ENCODE data around the gene ATXN10. TPM values are rescaled to one million over a fixed set of nuclear protein-coding genes. Genes with fewer than 3 reads are reported as not detected.

The ATXN10 gene
- total and polyA plus RNA-seq, 10 of the 15 experiments (the other 5 are each of a cell fraction or from before 2014, with no cell fraction given), result 29.2 to 249 (median 146) TPM

DNA sequence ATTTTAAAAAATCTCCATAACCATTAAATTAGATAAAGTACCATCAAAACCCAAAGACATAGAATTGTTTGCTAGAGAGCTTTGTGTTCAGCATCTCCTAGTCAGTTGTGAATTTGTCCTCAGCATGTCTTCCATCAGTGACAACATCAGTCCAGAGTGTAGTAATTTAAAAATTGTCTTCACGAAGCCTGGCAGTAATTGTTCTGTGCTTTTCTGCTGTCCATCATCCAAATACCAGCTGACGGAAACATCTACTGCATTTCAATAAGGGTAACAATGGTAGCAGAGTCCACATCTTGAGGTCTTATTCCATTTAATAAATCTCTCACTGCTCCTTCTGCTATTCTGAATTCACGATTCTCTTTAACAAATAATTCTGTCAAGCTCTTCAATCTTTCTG lies 121.5 kb downstream of the ATXN10 start:
- H3K9ac ChIP-seq (ENCODE audit: control insufficient read depth, insufficient read depth, low read length), result no peak overlapping the region
- H3K4me3 ChIP-seq, result no peak overlapping the region
- TF ChIP-seq, protein P1, sequence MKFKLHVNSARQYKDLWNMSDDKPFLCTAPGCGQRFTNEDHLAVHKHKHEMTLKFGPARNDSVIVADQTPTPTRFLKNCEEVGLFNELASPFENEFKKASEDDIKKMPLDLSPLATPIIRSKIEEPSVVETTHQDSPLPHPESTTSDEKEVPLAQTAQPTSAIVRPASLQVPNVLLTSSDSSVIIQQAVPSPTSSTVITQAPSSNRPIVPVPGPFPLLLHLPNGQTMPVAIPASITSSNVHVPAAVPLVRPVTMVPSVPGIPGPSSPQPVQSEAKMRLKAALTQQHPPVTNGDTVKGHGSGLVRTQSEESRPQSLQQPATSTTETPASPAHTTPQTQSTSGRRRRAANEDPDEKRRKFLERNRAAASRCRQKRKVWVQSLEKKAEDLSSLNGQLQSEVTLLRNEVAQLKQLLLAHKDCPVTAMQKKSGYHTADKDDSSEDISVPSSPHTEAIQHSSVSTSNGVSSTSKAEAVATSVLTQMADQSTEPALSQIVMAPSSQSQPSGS (IDR thresholded peaks at IDR 0.05; ENCODE audit: low read length), result no peak
- TF ChIP-seq STAT1 (conservative IDR thresholded peaks at IDR 0.05) (no peak), ZNF622 (IDR thresholded peaks at IDR 0.05) (no peak), GABPA (IDR thresholded peaks at IDR 0.05; ENCODE audit: low read depth) (no peak), SMC3 (IDR thresholded peaks at IDR 0.05; ENCODE audit: borderline replicate concordance, low read length) (no peak), HDGF (IDR thresholded peaks at IDR 0.05) (no peak)
- TF ChIP-seq, protein P2, sequence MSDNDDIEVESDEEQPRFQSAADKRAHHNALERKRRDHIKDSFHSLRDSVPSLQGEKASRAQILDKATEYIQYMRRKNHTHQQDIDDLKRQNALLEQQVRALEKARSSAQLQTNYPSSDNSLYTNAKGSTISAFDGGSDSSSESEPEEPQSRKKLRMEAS (IDR thresholded peaks at IDR 0.05; ENCODE audit: low read depth, low read length), result no peak
- ATAC-seq (no peak), FAIRE-seq (no peak), DNase-seq (ENCODE audit: low read depth, low spot score) (no peak)
- intact Hi-C loops (cut with micrococcal nuclease; ENCODE audit: unreplicated experiment), result no loop called here
- RAD21 ChIA-PET (ENCODE audit: unreplicated experiment), result no interaction called here
- H3K4me2 ChIP-seq (ENCODE audit: control insufficient read depth, insufficient read depth), result no peak overlapping the region
- SMC1A ChIA-PET (ENCODE audit: uncharacterized antibody, unreplicated experiment), result interaction anchor here (0.9 to 1.0 kb wide), 2 partner anchors 15 to 16 kb away, joined by 3 read pairs; no protein-coding TSS in a partner anchor
- POLR2A ChIA-PET, result no interaction called here
- in situ Hi-C loops (cut with MboI), result no loop called here
- H3K27ac ChIP-seq (ENCODE audit: control insufficient read depth, insufficient read depth), result no peak overlapping the region
- peaks cover 14% of the 10 kb centered on the region for H3K9me3 ChIP-seq (replicated peaks; ENCODE audit: control insufficient read depth, insufficient read depth, low read length)
- H3K79me2 ChIP-seq (ENCODE audit: control insufficient read depth, insufficient read depth, low read length), result no peaks in the 10 kb centered on the region
- CTCF ChIA-PET, result interaction anchor here (1.2 kb wide), 1 partner anchor 70 kb away, joined by 3 read pairs; no protein-coding TSS in a partner anchor
- 96% methylated on average over 3 of the region's 3 CpGs for WGBS (ENCODE audit: insufficient coverage, insufficient replicate concordance, low lambda C conversion rate, missing lambda C conversion rate)
- no peaks in the 10 kb centered on the region for H3K27me3 ChIP-seq (replicated peaks in 1 of 2; ENCODE audit: control insufficient read depth in 2 of 2, insufficient read depth in 2 of 2, low read length in 1 of 2)
- H2AFZ ChIP-seq (ENCODE audit: control insufficient read depth, low read depth, low read length), result no peak overlapping the region
- no peaks in the 10 kb centered on the region for H3K4me1 ChIP-seq (ENCODE audit: control insufficient read depth, insufficient read depth, low read length)
- no TSS peak for BruUV-seq (replicated peaks)
- no peaks in the 10 kb centered on the region for H4K20me1 ChIP-seq (ENCODE audit: control insufficient read depth, insufficient read depth)
- peaks cover 3 to 13% of the 10 kb centered on the region in 2 experiments for H3K36me3 ChIP-seq (ENCODE audit: control insufficient read depth in 2 of 2, insufficient read depth in 2 of 2, low read length in 1 of 2)

DNA sequence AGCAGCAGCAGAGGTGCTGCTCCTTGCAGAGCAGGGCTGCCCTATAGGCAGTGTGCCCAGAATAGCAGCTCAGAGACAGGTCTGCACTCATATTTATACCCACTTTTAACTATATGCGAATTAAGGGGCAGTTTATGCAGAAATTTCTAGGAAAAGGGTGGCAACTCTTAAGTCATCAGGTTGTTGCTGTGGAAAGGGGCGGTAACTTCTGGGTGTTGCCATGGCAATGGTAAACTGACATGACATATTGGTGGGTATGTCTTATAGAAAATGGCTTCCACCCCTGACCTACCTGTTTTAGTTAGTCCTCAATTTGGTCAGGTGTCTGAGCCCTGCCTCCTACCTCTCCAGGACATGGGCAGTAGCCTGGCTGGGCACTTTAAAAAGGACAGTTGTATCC lies 122.3 kb downstream of the ATXN10 start:
- BruUV-seq (replicated peaks), result no TSS peak
- SMC1A ChIA-PET (ENCODE audit: uncharacterized antibody, unreplicated experiment), result interaction anchor here (0.9 kb wide), 1 partner anchor 15 kb away, joined by 3 read pairs; no protein-coding TSS in a partner anchor
- H3K9ac ChIP-seq (ENCODE audit: control insufficient read depth, insufficient read depth, low read length), result no peak overlapping the region
- H3K4me2 ChIP-seq (ENCODE audit: control insufficient read depth, insufficient read depth), result no peak overlapping the region
- H3K27me3 ChIP-seq (replicated peaks in 1 of 2; ENCODE audit: control insufficient read depth in 2 of 2, insufficient read depth in 2 of 2, low read length in 1 of 2), result no peaks in the 10 kb centered on the region
- CTCF ChIA-PET, result no interaction called here
- POLR2A ChIA-PET, result no interaction called here
- FAIRE-seq (no peak), DNase-seq (ENCODE audit: low read depth, low spot score) (no peak), ATAC-seq (no peak)
- H3K36me3 ChIP-seq (ENCODE audit: control insufficient read depth in 2 of 2, insufficient read depth in 2 of 2, low read length in 1 of 2), result peaks cover 3 to 13% of the 10 kb centered on the region in 2 experiments
- no peaks in the 10 kb centered on the region for H3K4me1 ChIP-seq (ENCODE audit: control insufficient read depth, insufficient read depth, low read length)
- no peak overlapping the region for H2AFZ ChIP-seq (ENCODE audit: control insufficient read depth, low read depth, low read length)
- no peak overlapping the region for H3K27ac ChIP-seq (ENCODE audit: control insufficient read depth, insufficient read depth)
- H4K20me1 ChIP-seq (ENCODE audit: control insufficient read depth, insufficient read depth), result no peaks in the 10 kb centered on the region
- intact Hi-C loops (cut with micrococcal nuclease; ENCODE audit: unreplicated experiment) (no loop called here), in situ Hi-C loops (cut with MboI) (no loop called here)
- RAD21 ChIA-PET (ENCODE audit: unreplicated experiment), result no interaction called here
- 97% methylated on average over 2 of the region's 2 CpGs for WGBS (ENCODE audit: insufficient coverage, insufficient replicate concordance, low lambda C conversion rate, missing lambda C conversion rate)
- peaks cover 14% of the 10 kb centered on the region for H3K9me3 ChIP-seq (replicated peaks; ENCODE audit: control insufficient read depth, insufficient read depth, low read length)
- TF ChIP-seq JUNB (IDR thresholded peaks at IDR 0.05) (no peak), TCF3 (IDR thresholded peaks at IDR 0.05; ENCODE audit: borderline replicate concordance, insufficient read depth, low read depth, low read length) (no peak), SIN3A (IDR thresholded peaks at IDR 0.05; ENCODE audit: low read depth, low read length) (no peak), CHD1 (IDR thresholded peaks at IDR 0.05; ENCODE audit: low read depth, low read length) (no peak), KDM1A (IDR thresholded peaks at IDR 0.05; ENCODE audit: borderline replicate concordance) (no peak), SUPT20H (IDR thresholded peaks at IDR 0.05; ENCODE audit: borderline replicate concordance, control insufficient read depth, low read depth, low read length) (no peak)
- TF ChIP-seq, protein P3, sequence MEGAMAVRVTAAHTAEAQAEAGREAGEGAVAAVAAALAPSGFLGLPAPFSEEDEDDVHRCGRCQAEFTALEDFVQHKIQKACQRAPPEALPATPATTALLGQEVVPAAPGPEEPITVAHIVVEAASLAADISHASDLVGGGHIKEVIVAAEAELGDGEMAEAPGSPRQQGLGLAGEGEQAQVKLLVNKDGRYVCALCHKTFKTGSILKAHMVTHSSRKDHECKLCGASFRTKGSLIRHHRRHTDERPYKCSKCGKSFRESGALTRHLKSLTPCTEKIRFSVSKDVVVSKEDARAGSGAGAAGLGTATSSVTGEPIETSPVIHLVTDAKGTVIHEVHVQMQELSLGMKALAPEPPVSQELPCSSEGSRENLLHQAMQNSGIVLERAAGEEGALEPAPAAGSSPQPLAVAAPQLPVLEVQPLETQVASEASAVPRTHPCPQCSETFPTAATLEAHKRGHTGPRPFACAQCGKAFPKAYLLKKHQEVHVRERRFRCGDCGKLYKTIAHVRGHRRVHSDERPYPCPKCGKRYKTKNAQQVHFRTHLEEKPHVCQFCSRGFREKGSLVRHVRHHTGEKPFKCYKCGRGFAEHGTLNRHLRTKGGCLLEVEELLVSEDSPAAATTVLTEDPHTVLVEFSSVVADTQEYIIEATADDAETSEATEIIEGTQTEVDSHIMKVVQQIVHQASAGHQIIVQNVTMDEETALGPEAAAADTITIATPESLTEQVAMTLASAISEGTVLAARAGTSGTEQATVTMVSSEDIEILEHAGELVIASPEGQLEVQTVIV (IDR thresholded peaks at IDR 0.05; ENCODE audit: borderline replicate concordance, partially characterized antibody), result no peak
- TF ChIP-seq, protein P2 (IDR thresholded peaks at IDR 0.05; ENCODE audit: low read depth, low read length), result no peak
- H3K79me2 ChIP-seq (ENCODE audit: control insufficient read depth, insufficient read depth, low read length), result no peaks in the 10 kb centered on the region
- H3K4me3 ChIP-seq, result no peak overlapping the region

Data from GM12878 (cell line).